CD14-positive monocyte (primary cell): ENCODE results near the gene NIPAL3. TPM values are rescaled to one million over a fixed set of nuclear protein-coding genes. Genes with fewer than 3 reads are reported as not detected.

Experiments used
- DNase-seq, 3 donors: peaks; one replicate each; pipeline ENCODE4 v3.0.0-alpha.2; 2011 to 2022
- H2AFZ ChIP-seq: 2 replicates; pipeline ENCODE4 v1.6.0; 2012; ENCODE audit warnings: mild to moderate bottlenecking, low read depth, low read length, inconsistent platforms; ENCODE audit not compliant: insufficient read depth, poor library complexity, severe bottlenecking
- H3K27ac ChIP-seq, 2 donors: 1 replicate in 1 of 2; 2 replicates in 1 of 2; pipeline ENCODE4 v1.5.1; 2012 to 2013; ENCODE audit warnings: low read length in 2 of 2, control low read depth in 1 of 2, inconsistent platforms in 1 of 2, low read depth in 1 of 2, mild to moderate bottlenecking in 1 of 2
- H3K27me3 ChIP-seq, 2 donors: one replicate each; pipeline versions ENCODE4 v1.6.0 to v1.6.1; 2011 to 2013; ENCODE audit warnings: low read length in 2 of 2; ENCODE audit not compliant: control insufficient read depth in 2 of 2, insufficient read depth in 2 of 2
- H3K36me3 ChIP-seq, 2 donors: replicated peaks in 1 of 2; 1 replicate in 1 of 2; 2 replicates in 1 of 2; pipeline versions ENCODE4 v1.5.1 to v1.6.1; 2012 to 2013; ENCODE audit warnings: low read length in 2 of 2, control low read depth in 1 of 2, inconsistent platforms in 1 of 2, mild to moderate bottlenecking in 1 of 2; ENCODE audit not compliant: insufficient read depth in 2 of 2, control insufficient read depth in 1 of 2
- H3K4me1 ChIP-seq, 2 donors: 1 replicate in 1 of 2; 2 replicates in 1 of 2; pipeline versions ENCODE4 v1.5.1 to v1.6.1; 2012 to 2013; ENCODE audit warnings: low read length in 2 of 2, control low read depth in 1 of 2, inconsistent platforms in 1 of 2, mild to moderate bottlenecking in 1 of 2, moderate library complexity in 1 of 2; ENCODE audit not compliant: insufficient read depth in 2 of 2, control insufficient read depth in 1 of 2
- H3K4me2 ChIP-seq: replicated peaks from 2 replicates; pipeline ENCODE3; 2012; ENCODE audit warnings: low read length, moderate library complexity, mild to moderate bottlenecking; ENCODE audit not compliant: poor library complexity, severe bottlenecking; ENCODE audit errors: extremely low read depth
- H3K4me3 ChIP-seq, 3 experiments: fragments of 200-600 bp in 1 of 3; sonication (generic) in 1 of 3; replicated peaks in 1 of 3; 1 replicate in 2 of 3; 2 replicates in 1 of 3; pipeline ENCODE4 v1.5.1; 2011 to 2013; ENCODE audit warnings: low read length in 3 of 3, mild to moderate bottlenecking in 3 of 3, control low read depth in 2 of 3, low read depth in 2 of 3, inconsistent platforms in 1 of 3, moderate library complexity in 1 of 3
- H3K79me2 ChIP-seq: 2 replicates; pipeline ENCODE4 v1.6.0; 2012; ENCODE audit warnings: mild to moderate bottlenecking, control low read depth, inconsistent platforms, low read length, moderate library complexity; ENCODE audit not compliant: insufficient read depth
- H3K9ac ChIP-seq: 2 replicates; pipeline ENCODE4 v1.6.0; 2017; ENCODE audit warnings: low read length, mild to moderate bottlenecking; ENCODE audit not compliant: insufficient read depth, poor library complexity, severe bottlenecking
- H3K9me3 ChIP-seq, 2 donors: replicated peaks in 1 of 2; 1 replicate in 1 of 2; 2 replicates in 1 of 2; pipeline versions ENCODE4 v1.5.1 to v1.6.1; 2012 to 2013; ENCODE audit warnings: low read length in 2 of 2, control low read depth in 1 of 2; ENCODE audit not compliant: control insufficient read depth in 1 of 2, insufficient read depth in 1 of 2
- H4K20me1 ChIP-seq: 2 replicates; pipeline ENCODE4 v1.6.0; 2012; ENCODE audit warnings: mild to moderate bottlenecking, low read length, control low read depth, moderate library complexity; ENCODE audit not compliant: insufficient read depth
- H3K27ac Mint-ChIP-seq, 7 donors: one replicate each; pipeline ENCODE4 v1.8.0; 2020; ENCODE audit warnings: mild to moderate bottlenecking in 7 of 7, mixed read lengths in 7 of 7, moderate library complexity in 6 of 7, inconsistent platforms in 2 of 7
- H3K27me3 Mint-ChIP-seq, 3 donors: one replicate each; pipeline ENCODE4 v1.8.0; 2021 to 2022; ENCODE audit warnings: low read depth in 3 of 3, mild to moderate bottlenecking in 3 of 3, mixed read lengths in 3 of 3, moderate library complexity in 3 of 3, inconsistent platforms in 1 of 3
- H3K36me3 Mint-ChIP-seq, 2 donors: one replicate each; pipeline ENCODE4 v1.8.0; 2020; ENCODE audit warnings: mixed read lengths in 2 of 2, inconsistent platforms in 1 of 2, mild to moderate bottlenecking in 1 of 2
- H3K4me1 Mint-ChIP-seq: one replicate; pipeline ENCODE4 v1.8.0; 2020; ENCODE audit warnings: mild to moderate bottlenecking, mixed read lengths
- H3K4me3 Mint-ChIP-seq, 2 donors: one replicate each; pipeline ENCODE4 v1.8.0; 2020; ENCODE audit warnings: mild to moderate bottlenecking in 2 of 2, mixed read lengths in 2 of 2, moderate library complexity in 1 of 2
- H3K9me3 Mint-ChIP-seq, 7 donors: one replicate each; pipeline ENCODE4 v1.8.0; 2020 to 2022; ENCODE audit warnings: mixed read lengths in 7 of 7, mild to moderate bottlenecking in 6 of 7, moderate library complexity in 6 of 7, inconsistent platforms in 2 of 7
- CTCF ChIP-seq: fragments of 200-600 bp; IDR thresholded peaks from one replicate; pipeline ENCODE4 v1.8.0; 2022; ENCODE audit warnings: antibody characterized with exemption, mild to moderate bottlenecking
- WGBS: methylation state at CpG from one replicate; pipeline ENCODE4 v1.1.5; 2013; ENCODE audit warnings: missing lambda C conversion rate; ENCODE audit not compliant: insufficient coverage; 5-methylcytosine and 5-hydroxymethylcytosine counted together
- intact Hi-C, 2 donors: fragments of 100-400 bp; cut with micrococcal nuclease; formaldehyde crosslinking; loops; one replicate each; pipeline versions ENCODE4 v1.15.0 to v1.15.1; 2023
- polyA plus RNA-seq, 3 donors: library from polyadenylated mRNA; depleted of rRNA in 1 of 3; unstranded in 2 of 3; stranded (reverse) in 1 of 3; fragments of 300-500 nt in 2 of 3; fragments of >200 nt in 1 of 3; fragmentation: Illumina TruSeq in 2 of 3; gene quantifications; 1 replicate in 2 of 3; 2 replicates in 1 of 3; pipeline ENCODE4 v1.2.3, GENCODE V29; 2012 to 2021

NIPAL3 gene
- polyA plus RNA-seq, 3 donors, result 5.9 to 9.6 (median 6.6) TPM

- DNase-seq, result no peak
- Histone ChIP-seq H3K27me3 (no peaks in the 10 kb centered on the region), H3K4me3 (no peak overlapping the region), H3K27ac (no peak overlapping the region), H4K20me1 (no peaks in the 10 kb centered on the region), H3K4me2 (no peak overlapping the region), H3K79me2 (no peaks in the 10 kb centered on the region), H2AFZ (no peak overlapping the region), H3K36me3 (peaks cover 16 to 39% of the 10 kb centered on the region in 2 donors), H3K9ac (no peak overlapping the region), H3K4me1 (peaks cover 3 to 26% of the 10 kb centered on the region in 2 donors), H3K9me3 (peaks cover 9 to 10% of the 10 kb centered on the region in 2 donors)
- H3K27ac Mint-ChIP-seq, result peak overlapping the region in 1 of 7 donors; percentile 68
- H3K36me3 Mint-ChIP-seq, result peaks cover 45 to 56% of the 10 kb centered on the region in 2 donors
- peaks cover 30% of the 10 kb centered on the region for H3K4me1 Mint-ChIP-seq
- H3K4me3 Mint-ChIP-seq, result no peak overlapping the region
- 93% methylated on average over 7 of the region's 14 CpGs for WGBS
- intact Hi-C loops, result no loop called here
- TF ChIP-seq CTCF, result no peak
- peaks cover 8 to 17% (median 13%) of the 10 kb centered on the region in 7 donors for H3K9me3 Mint-ChIP-seq
- H3K27me3 Mint-ChIP-seq, result peaks cover 0 to 1% (median 0%) of the 10 kb centered on the region in 3 donors
Observed at GRCh38 chr1:24463776-24464735, 48.5 kb downstream of the NIPAL3 start.

GRCh38 chr1:24465099-24465498, 49.5 kb downstream of the NIPAL3 start:
- intact Hi-C loops, result no loop called here
- Mint-ChIP-seq H3K4me3 (no peak overlapping the region), H3K4me1 (peaks cover 30% of the 10 kb centered on the region), H3K27ac (peak overlapping the region in 3 of 7 donors; percentile 7 to 39 (median 7)), H3K9me3 (peaks cover 8 to 17% (median 14%) of the 10 kb centered on the region in 7 donors), H3K36me3 (peaks cover 42 to 54% of the 10 kb centered on the region in 2 donors), H3K27me3 (peaks cover 0 to 1% (median 0%) of the 10 kb centered on the region in 3 donors)
- no peak for TF ChIP-seq CTCF
- H3K27ac ChIP-seq, result peak overlapping the region in 1 of 2 donors; percentile 42
- no peak for DNase-seq
- H3K9me3 ChIP-seq, result peaks cover 9 to 10% of the 10 kb centered on the region in 2 donors
- no peaks in the 10 kb centered on the region for H4K20me1 ChIP-seq
- WGBS, result 11% methylated on average over 3 of the region's 4 CpGs
- peaks cover 3 to 29% of the 10 kb centered on the region in 2 donors for H3K4me1 ChIP-seq
- no peak overlapping the region for H3K9ac ChIP-seq
- peak overlapping the region; percentile 54 for H2AFZ ChIP-seq
- H3K36me3 ChIP-seq, result peaks cover 6 to 33% of the 10 kb centered on the region in 2 donors
- no peaks in the 10 kb centered on the region for H3K79me2 ChIP-seq
- H3K27me3 ChIP-seq, result no peaks in the 10 kb centered on the region
- peak overlapping the region; percentile 20 for H3K4me2 ChIP-seq
- H3K4me3 ChIP-seq, result peak overlapping the region in 1 of 3 experiments; percentile 21
